ENCODE results near the gene CEACAM21.
A peak's percentile ranks its signal among the peaks of the same experiment; 100 is the strongest.
"Not testable (repeated sequence)": the region's sequence is repeated elsewhere in the genome, so short reads cannot be mapped to it uniquely, and the experiment has no call there.

Gene CEACAM21

GRCh38 chr19:41551212-41551610 lies 24.8 kb upstream of the CEACAM21 start:
- DNase-seq: no peak

GRCh38 chr19:41551711-41552110 lies 24.3 kb upstream of the CEACAM21 start:
- no peak for DNase-seq

GRCh38 chr19:41552558-41552957 lies 23.4 kb upstream of the CEACAM21 start:
- no peak for DNase-seq

GRCh38 chr19:41553804-41554203 lies 22.2 kb upstream of the CEACAM21 start:
- DNase-seq: no peak

GRCh38 chr19:41554907-41555306 lies 21.1 kb upstream of the CEACAM21 start:
- no peak for DNase-seq

- DNase-seq: no peak
These were observed 20.2 kb upstream of the CEACAM21 start for GRCh38 chr19:41555748-41556147.

- no peak for DNase-seq
These were observed 12.0 kb upstream of the CEACAM21 start for GRCh38 chr19:41563854-41564514.

GRCh38 chr19:41564515-41565378 lies 11.2 kb upstream of the CEACAM21 start:
- DNase-seq: no peak

GRCh38 chr19:41565379-41565720 lies 10.6 kb upstream of the CEACAM21 start:
- DNase-seq: no peak

GRCh38 chr19:41566001-41566400 lies 10.0 kb upstream of the CEACAM21 start:
- DNase-seq: no peak

- DNase-seq: no peak
These were observed 6.3 kb upstream of the CEACAM21 start for GRCh38 chr19:41569481-41570150.

- no peak for DNase-seq
These were observed 5.8 kb upstream of the CEACAM21 start for GRCh38 chr19:41570179-41570578.

- DNase-seq: peak; percentile 59
These were observed 5.3 kb upstream of the CEACAM21 start for GRCh38 chr19:41570639-41571112.

- no peak for DNase-seq
These were observed 1.3 kb downstream of the CEACAM21 start for GRCh38 chr19:41577144-41577830.

GRCh38 chr19:41577833-41578232 lies 1.9 kb downstream of the CEACAM21 start:
- DNase-seq: no peak

GRCh38 chr19:41578886-41579285 lies 2.9 kb downstream of the CEACAM21 start:
- no peak for DNase-seq

GRCh38 chr19:41581068-41581467 lies 5.1 kb downstream of the CEACAM21 start:
- DNase-seq: not testable (repeated sequence)

- DNase-seq: not testable (repeated sequence)
These were observed 6.7 kb downstream of the CEACAM21 start for GRCh38 chr19:41582577-41583182.

- DNase-seq: no peak
These were observed 8.4 kb downstream of the CEACAM21 start for GRCh38 chr19:41584260-41584810.

GRCh38 chr19:41584931-41585330 lies 9.0 kb downstream of the CEACAM21 start:
- no peak for DNase-seq

GRCh38 chr19:41586064-41586463 lies 10.1 kb downstream of the CEACAM21 start:
- no peak for DNase-seq

- no peak for DNase-seq
These were observed 11.3 kb downstream of the CEACAM21 start for GRCh38 chr19:41587101-41587837.

Measured in fibroblast of upper back skin (primary cell).